GM12891 (cell line): Measurements from ENCODE around the gene PKNOX2.

ENCODE experiments used
- POLR2A ChIP-seq: IDR thresholded peaks from 2 replicates; pipeline ENCODE4 v1.6.1; 2011; ENCODE audit warnings: low read depth, low read length, control low read depth
- POLR2AphosphoS5 ChIP-seq: IDR thresholded peaks from 2 replicates; pipeline ENCODE4 v1.6.1; 2011; ENCODE audit warnings: low read depth, low read length, control low read depth
- POU2F2 ChIP-seq: IDR thresholded peaks from 2 replicates; pipeline ENCODE4 v1.6.1; 2011; ENCODE audit warnings: low read depth, mild to moderate bottlenecking, control low read depth, low read length, moderate library complexity
- SPI1 ChIP-seq: IDR thresholded peaks from 2 replicates; pipeline ENCODE4 v1.6.1; 2011; ENCODE audit warnings: low read depth, low read length, control low read depth
- TAF1 ChIP-seq: IDR thresholded peaks from 2 replicates; pipeline ENCODE4 v1.6.1; 2011; ENCODE audit warnings: low read depth, low read length, control low read depth

DNA sequence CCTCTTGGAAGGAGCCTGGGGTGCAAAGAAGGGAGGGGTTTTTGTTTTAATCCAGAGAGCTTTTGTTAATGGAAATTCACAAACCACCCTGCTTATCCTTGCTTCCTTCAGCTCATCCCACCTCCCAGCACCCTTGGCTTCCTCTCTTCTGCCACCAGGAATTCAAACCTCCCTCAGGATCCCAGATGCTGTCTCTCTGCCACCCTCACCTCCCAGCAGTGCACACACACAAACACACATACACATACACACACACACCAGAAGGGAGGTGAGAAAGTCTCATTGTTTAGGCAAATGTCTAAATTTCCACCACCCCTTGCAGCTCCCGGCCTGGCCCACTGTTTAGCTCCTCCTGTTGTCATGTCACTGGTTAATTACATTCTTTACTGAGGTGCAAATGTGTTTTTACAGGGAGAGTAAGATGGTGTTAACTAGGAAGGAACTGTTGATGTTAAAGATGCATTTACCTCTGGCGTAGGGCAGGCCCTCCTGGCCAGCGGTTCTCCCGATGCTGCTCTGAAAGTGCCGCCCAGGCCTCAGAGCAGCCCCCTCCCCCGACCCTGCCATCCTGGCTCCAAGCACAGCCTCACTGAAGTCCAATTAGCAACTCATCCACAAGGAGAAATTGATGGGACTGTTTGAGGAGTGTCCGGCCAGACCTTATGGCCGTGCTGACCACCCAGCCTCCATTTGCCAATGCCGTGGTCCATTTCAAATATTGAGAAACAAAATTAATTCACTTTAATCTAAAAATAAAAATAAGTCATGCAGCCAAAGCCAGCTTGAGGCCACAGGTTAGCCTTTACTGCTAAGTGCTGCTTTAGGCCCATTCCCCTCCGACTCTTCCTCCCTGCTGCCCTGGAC, 166.1 kb downstream of the PKNOX2 start:
- TF ChIP-seq POLR2AphosphoS5, result no peak
- no peak for TF ChIP-seq POLR2A
- no peak for TF ChIP-seq TAF1
- TF ChIP-seq SPI1, result no peak
- no peak for TF ChIP-seq POU2F2
